B cell (primary cell): ENCODE data around the gene NIP7. TPM values are rescaled to one million over a fixed set of nuclear protein-coding genes. Genes with fewer than 3 reads are reported as not detected.

Experiments used
- ATAC-seq: fragments of 200-7000 bp; cut with Tn5 transposase; one replicate; pipeline ENCODE4 v1.10.0; 2021; ENCODE audit warnings: low read depth, mild to moderate bottlenecking, moderate number of reproducible peaks, moderate library complexity
- CTCF ChIA-PET: fragments of 350-600 bp; sonication (Branson Sonifier 250); formaldehyde crosslinking; loops from one replicate; lab custom pipeline; 2021; ENCODE audit warnings: antibody characterized with exemption, inconsistent platforms; lab: Charles Lee
- POLR2A ChIA-PET: fragments of 350-600 bp; sonication (Branson Sonifier 250); formaldehyde crosslinking; loops from one replicate; lab custom pipeline; 2021; ENCODE audit warnings: antibody characterized with exemption; lab: Charles Lee
- DNase-seq: peaks from one replicate; pipeline ENCODE4 v3.0.0; 2013
- H2AFZ ChIP-seq: 2 replicates; pipeline ENCODE4 v1.6.1; 2012; ENCODE audit warnings: mild to moderate bottlenecking, low read depth, low read length; ENCODE audit not compliant: insufficient read depth, poor library complexity, severe bottlenecking
- H3K27ac ChIP-seq, 2 donors: 1 replicate in 1 of 2; 2 replicates in 1 of 2; pipeline ENCODE4 v1.5.1; 2012 to 2013; ENCODE audit warnings: low read length in 2 of 2, mild to moderate bottlenecking in 2 of 2, moderate library complexity in 1 of 2
- H3K27me3 ChIP-seq, 4 experiments: fragments of 200-600 bp in 1 of 4; sonication (generic) in 1 of 4; replicated peaks in 1 of 4; 1 replicate in 2 of 4; 2 replicates in 2 of 4; pipeline versions ENCODE4 v1.6.1 to v1.7.0; 2013 to 2016; ENCODE audit warnings: low read length in 3 of 4, mild to moderate bottlenecking in 2 of 4, mixed read lengths in 1 of 4, moderate library complexity in 1 of 4; ENCODE audit not compliant: insufficient read depth in 4 of 4, control insufficient read depth in 3 of 4; ENCODE audit errors: control extremely low read depth in 1 of 4
- H3K36me3 ChIP-seq, 2 experiments: replicated peaks in 1 of 2; 1 replicate in 1 of 2; 2 replicates in 1 of 2; pipeline versions ENCODE4 v1.6.1 to v1.7.1; 2013; ENCODE audit warnings: low read length in 1 of 2; ENCODE audit not compliant: insufficient read depth in 2 of 2, control insufficient read depth in 1 of 2; ENCODE audit errors: control extremely low read depth in 1 of 2, extremely low read depth in 1 of 2
- H3K4me1 ChIP-seq, 2 donors: fragments of 200-600 bp in 1 of 2; sonication (generic) in 1 of 2; 1 replicate in 1 of 2; 2 replicates in 1 of 2; pipeline versions ENCODE4 v1.5.1 to v1.6.1; 2013 to 2017; ENCODE audit warnings: low read length in 2 of 2; ENCODE audit not compliant: control insufficient read depth in 2 of 2, insufficient read depth in 2 of 2
- H3K4me2 ChIP-seq: replicated peaks from 2 replicates; pipeline ENCODE3; 2012; ENCODE audit warnings: mild to moderate bottlenecking, low read depth, low read length; ENCODE audit not compliant: poor library complexity, severe bottlenecking
- H3K4me3 ChIP-seq, 5 experiments: fragments of 200-600 bp in 1 of 5; sonication (generic) in 1 of 5; 1 replicate in 3 of 5; 2 replicates in 2 of 5; pipeline versions ENCODE4 v1.5.1 to v1.7.0; 2011 to 2016; ENCODE audit warnings: low read length in 4 of 5, mild to moderate bottlenecking in 4 of 5, low read depth in 2 of 5, control low read depth in 1 of 5, moderate library complexity in 1 of 5; ENCODE audit not compliant: insufficient read depth in 1 of 5; ENCODE audit errors: control extremely low read depth in 1 of 5, extremely low read depth in 1 of 5
- H3K79me2 ChIP-seq: fragments of 200-600 bp; sonication (generic); one replicate; pipeline ENCODE4 v1.6.0; 2016; ENCODE audit warnings: low read length; ENCODE audit not compliant: control insufficient read depth, insufficient read depth
- H3K9ac ChIP-seq: fragments of 200-600 bp; sonication (generic); 2 replicates; pipeline ENCODE4 v1.6.1; 2017; ENCODE audit warnings: mild to moderate bottlenecking, low read length, moderate library complexity
- H3K9me3 ChIP-seq, 3 donors: one replicate each; pipeline versions ENCODE4 v1.6.1 to v1.7.1; 2013; ENCODE audit warnings: low read length in 2 of 3; ENCODE audit not compliant: control insufficient read depth in 2 of 3, insufficient read depth in 1 of 3; ENCODE audit errors: control extremely low read depth in 1 of 3
- H4K20me1 ChIP-seq: 2 replicates; pipeline ENCODE4 v1.6.0; 2012; ENCODE audit warnings: mild to moderate bottlenecking, low read length; ENCODE audit not compliant: insufficient read depth, control insufficient read depth, poor library complexity, severe bottlenecking
- H3K27ac Mint-ChIP-seq: one replicate; pipeline ENCODE4 v1.8.0; 2021; ENCODE audit warnings: mixed read lengths
- H3K27me3 Mint-ChIP-seq: one replicate; pipeline ENCODE4 v1.8.0; 2021; ENCODE audit warnings: mixed read lengths
- H3K4me1 Mint-ChIP-seq: one replicate; pipeline ENCODE4 v1.8.0; 2021; ENCODE audit warnings: mixed read lengths
- H3K4me3 Mint-ChIP-seq: one replicate; pipeline ENCODE4 v1.8.0; 2021; ENCODE audit warnings: mixed read lengths
- H3K9me3 Mint-ChIP-seq: one replicate; pipeline ENCODE4 v1.8.0; 2022; ENCODE audit warnings: mixed read lengths; ENCODE audit not compliant: insufficient read depth
- EZH2 ChIP-seq: IDR thresholded peaks from 2 replicates; pipeline ENCODE4 v1.6.1; 2012; ENCODE audit warnings: borderline replicate concordance, low read depth, mild to moderate bottlenecking, moderate library complexity, low read length; ENCODE audit not compliant: insufficient read depth, poor library complexity, severe bottlenecking
- WGBS: methylation state at CpG from one replicate; pipeline ENCODE4 v1.1.5; 2013; ENCODE audit warnings: missing lambda C conversion rate; ENCODE audit not compliant: insufficient coverage; 5-methylcytosine and 5-hydroxymethylcytosine counted together
- intact Hi-C: fragments of 100-400 bp; cut with micrococcal nuclease; formaldehyde crosslinking; loops from one replicate; pipeline ENCODE4 v1.10.0; 2022
- polyA plus RNA-seq: library from polyadenylated mRNA; depleted of rRNA; stranded (reverse); fragments of >200 nt; gene quantifications from 2 replicates; pipeline ENCODE4 v1.2.3, GENCODE V29; 2012
- total RNA-seq, 2 donors: library from RNA; stranded (reverse); fragments of 120-200 nt in 1 of 2; gene quantifications; 1 replicate in 1 of 2; 2 replicates in 1 of 2; pipeline versions ENCODE4 v1.2.3 to v1.2.4, GENCODE V29; 2013 to 2022
- TF ChIP-seq, protein P1 (sequence below): fragments of 200-600 bp; IDR thresholded peaks from one replicate; pipeline ENCODE4 v1.8.0; 2022; ENCODE audit warnings: antibody characterized with exemption, mild to moderate bottlenecking

NIP7 gene
- total and polyA plus RNA-seq, 2 donors (not counting 1 experiment from before 2014, with no cell fraction given), result 4.4 to 20.2 TPM

DNA sequence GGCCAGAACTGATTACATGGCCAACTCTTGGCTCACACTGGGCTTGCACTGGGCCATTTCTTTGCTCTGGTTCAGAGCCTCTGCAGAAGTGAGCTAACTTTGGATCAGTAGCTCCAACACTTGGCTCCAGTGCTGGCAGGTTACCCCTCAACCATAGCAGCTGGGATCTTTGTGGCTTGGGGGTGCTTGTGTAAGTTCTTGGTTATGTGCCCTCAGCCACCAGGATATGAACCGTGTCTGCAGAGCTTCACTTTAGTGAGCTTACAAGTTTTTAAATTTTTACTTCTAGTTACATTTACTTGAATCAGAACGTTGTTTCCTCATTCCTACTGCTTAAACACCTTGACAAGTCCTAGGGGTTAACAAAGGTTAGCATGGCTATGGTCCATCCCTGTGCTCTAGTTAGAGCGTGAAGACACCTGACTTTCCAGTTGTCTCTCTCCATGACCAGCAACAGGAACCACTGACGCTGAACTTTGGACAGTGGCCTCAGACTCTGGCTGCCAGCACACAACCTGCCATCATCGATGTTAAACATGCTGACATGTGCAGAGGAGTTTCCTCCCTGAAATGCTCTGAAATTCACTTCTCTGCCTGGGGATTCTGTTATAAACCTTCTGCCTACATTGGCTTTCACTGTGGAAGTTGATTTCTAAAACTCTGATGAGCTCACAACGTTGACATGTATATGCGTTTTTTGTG lies 13.2 kb upstream of the NIP7 start:
- peaks cover 37% of the 10 kb centered on the region for H3K4me1 Mint-ChIP-seq
- no peak for ATAC-seq
- Histone ChIP-seq H2AFZ (no peak overlapping the region), H3K4me1 (peaks cover 15 to 32% of the 10 kb centered on the region in 2 donors), H3K9ac (no peak overlapping the region), H3K79me2 (peaks cover 69% of the 10 kb centered on the region), H3K27me3 (no peaks in the 10 kb centered on the region), H3K4me2 (no peak overlapping the region), H3K4me3 (no peak overlapping the region), H3K9me3 (no peaks in the 10 kb centered on the region), H4K20me1 (peaks cover 62% of the 10 kb centered on the region), H3K36me3 (peaks cover 1 to 52% of the 10 kb centered on the region in 2 experiments), H3K27ac (no peak overlapping the region)
- TF ChIP-seq, protein P1, sequence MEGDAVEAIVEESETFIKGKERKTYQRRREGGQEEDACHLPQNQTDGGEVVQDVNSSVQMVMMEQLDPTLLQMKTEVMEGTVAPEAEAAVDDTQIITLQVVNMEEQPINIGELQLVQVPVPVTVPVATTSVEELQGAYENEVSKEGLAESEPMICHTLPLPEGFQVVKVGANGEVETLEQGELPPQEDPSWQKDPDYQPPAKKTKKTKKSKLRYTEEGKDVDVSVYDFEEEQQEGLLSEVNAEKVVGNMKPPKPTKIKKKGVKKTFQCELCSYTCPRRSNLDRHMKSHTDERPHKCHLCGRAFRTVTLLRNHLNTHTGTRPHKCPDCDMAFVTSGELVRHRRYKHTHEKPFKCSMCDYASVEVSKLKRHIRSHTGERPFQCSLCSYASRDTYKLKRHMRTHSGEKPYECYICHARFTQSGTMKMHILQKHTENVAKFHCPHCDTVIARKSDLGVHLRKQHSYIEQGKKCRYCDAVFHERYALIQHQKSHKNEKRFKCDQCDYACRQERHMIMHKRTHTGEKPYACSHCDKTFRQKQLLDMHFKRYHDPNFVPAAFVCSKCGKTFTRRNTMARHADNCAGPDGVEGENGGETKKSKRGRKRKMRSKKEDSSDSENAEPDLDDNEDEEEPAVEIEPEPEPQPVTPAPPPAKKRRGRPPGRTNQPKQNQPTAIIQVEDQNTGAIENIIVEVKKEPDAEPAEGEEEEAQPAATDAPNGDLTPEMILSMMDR, result no peak
- TF ChIP-seq EZH2, result no peak
- H3K4me3 Mint-ChIP-seq, result no peak overlapping the region
- H3K9me3 Mint-ChIP-seq, result no peaks in the 10 kb centered on the region
- CTCF ChIA-PET, result interaction anchor here (1.3 kb wide), 1 partner anchor 11 kb away, joined by 5 read pairs; no protein-coding TSS in a partner anchor
- DNase-seq, result no peak
- H3K27me3 Mint-ChIP-seq, result no peaks in the 10 kb centered on the region
- POLR2A ChIA-PET, result interaction anchor here (0.7 kb wide), 5 partner anchors 9 to 1485 kb away, joined by 3 to 7 read pairs (median 6); no protein-coding TSS in a partner anchor
- intact Hi-C loops, result no loop called here
- WGBS, result 89% methylated on average over 5 of the region's 7 CpGs
- H3K27ac Mint-ChIP-seq, result peak overlapping the region; percentile 41
